CD4-positive, alpha-beta T cell treated with Interleukin-1 beta for 1 hour (primary cell): Measurements from ENCODE around the gene EHBP1.

ENCODE experiments used
- DNase-seq, 2 donors: peaks; one replicate each; pipeline ENCODE4 v3.0.0-alpha.2; 2020 to 2022

Gene EHBP1

GRCh38 chr2:62705007-62705829 is at the start of gene EHBP1:
EHBP1 (plus strand) TSS chr2:62705713; CDS start chr2:62707192, 1,479 bp downstream.
- peak; percentile 98 to 99 for DNase-seq

DNA sequence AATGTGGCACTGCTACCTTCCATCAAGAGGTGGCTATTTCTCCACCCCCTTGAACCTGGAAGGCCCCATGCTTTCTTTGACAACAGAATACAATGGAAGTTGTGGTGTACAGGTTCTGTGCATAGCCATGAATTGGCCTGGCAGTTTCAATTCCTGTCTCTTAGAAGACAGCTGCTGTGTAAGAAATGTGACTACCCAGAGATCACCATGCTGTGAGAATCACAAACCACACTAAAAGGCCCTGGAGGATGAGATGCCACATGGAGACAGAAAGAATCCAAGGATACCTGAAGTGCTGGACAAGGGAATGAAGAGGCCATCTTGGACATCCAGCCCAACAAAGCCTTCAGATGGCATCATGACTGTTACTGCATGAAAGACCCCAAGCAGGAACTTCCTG is 47.7 kb upstream of the EHBP1 start:
- no peak for DNase-seq

- no peak for DNase-seq
Observed at GRCh38 chr2:62658891-62659290, 46.6 kb upstream of the EHBP1 start.

DNA sequence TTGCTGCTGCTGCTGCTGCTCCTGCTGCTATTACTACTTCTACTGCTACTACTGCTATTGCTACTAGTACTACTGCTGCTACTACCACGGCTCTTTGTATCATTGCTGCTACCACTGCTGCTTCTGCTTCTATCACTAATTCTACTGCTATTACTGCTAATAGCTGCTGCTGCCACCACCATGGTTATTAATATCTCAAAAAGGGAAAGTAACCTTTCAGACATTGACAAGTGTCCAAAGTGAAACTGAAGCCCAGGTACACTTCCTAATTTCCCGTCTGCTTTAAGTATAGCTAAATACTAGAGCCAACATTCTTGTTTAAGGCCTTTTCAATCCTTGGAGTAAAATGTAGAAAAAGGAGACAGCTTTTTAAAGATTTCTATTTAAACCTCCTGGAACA is 45.4 kb upstream of the EHBP1 start:
- DNase-seq = no peak

DNA sequence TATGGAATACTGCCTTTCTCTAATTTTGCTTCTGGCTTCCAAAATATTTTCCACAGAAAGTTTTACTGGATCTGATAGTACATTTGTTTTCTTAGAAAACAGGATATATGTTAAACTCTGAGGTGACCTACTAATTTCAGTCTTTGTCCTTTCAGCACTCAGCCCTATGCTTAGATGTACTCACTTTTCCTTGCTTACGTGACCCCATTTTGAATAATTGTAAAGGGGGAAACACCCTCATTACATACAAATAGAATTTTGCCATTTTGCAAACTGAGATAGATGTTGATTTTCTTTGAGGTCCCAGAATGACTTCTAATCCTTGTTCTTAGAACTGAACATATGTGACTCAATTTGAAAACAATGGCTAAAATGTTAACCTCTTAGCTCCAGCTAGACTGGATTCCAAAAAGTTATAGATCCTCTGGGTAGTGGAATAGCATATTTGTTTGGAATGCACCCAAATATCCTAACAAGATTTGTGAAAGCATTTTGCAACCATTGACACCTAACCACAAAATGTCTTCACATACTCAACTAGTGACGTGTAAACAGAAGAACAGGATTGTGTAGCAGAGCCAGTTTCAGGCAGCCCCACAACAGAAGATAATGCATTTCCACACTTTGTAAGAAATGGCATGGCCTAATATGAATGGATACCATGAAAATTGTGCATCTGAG is 44.8 kb upstream of the EHBP1 start:
- DNase-seq = no peak

- DNase-seq = no peak
Observed at GRCh38 chr2:62661263-62661635, 44.3 kb upstream of the EHBP1 start.

DNA sequence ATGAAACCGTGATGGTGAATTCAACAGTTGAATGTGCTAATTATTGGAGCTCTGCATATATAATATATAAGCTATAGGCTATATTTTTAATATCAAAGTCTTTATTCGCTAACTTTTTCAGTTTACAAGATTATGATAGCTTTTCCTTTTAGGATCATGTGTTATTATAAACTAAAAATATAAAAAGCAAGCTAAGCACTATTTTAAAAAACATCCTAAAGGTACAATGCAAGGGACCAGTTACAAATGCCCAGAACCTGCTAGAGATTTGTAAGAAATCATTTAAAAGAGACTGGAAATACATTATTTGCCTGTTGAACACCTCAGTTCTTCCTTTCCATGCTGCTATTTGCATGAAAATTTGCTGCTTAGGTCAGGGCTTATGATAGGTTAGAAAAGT is 43.4 kb upstream of the EHBP1 start:
- no peak for DNase-seq

- DNase-seq = no peak
Observed at GRCh38 chr2:62662554-62662953, 43.0 kb upstream of the EHBP1 start.

- no peak for DNase-seq
Observed at GRCh38 chr2:62663411-62663810, 42.1 kb upstream of the EHBP1 start.

- no peak for DNase-seq
Observed at GRCh38 chr2:62663920-62664795, 41.4 kb upstream of the EHBP1 start.

DNA sequence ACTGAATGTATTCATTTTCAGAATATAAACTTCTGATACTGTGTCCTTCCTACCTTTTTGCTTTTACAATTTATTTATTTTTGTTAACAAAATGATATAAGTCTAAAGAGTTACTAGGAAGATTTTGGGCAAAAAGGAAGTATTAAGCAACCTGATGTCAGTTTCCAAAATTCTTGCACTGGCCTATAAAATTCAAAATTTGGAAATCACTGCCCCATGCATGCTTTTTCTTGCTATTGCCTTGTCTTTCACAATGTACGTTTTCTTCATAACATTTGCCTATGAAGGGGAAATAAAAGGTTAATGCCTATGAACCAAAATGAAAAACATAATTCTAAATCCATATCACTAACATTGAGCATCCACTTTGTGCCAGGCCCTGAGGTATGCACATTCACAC is 40.1 kb upstream of the EHBP1 start:
- no peak for DNase-seq

DNA sequence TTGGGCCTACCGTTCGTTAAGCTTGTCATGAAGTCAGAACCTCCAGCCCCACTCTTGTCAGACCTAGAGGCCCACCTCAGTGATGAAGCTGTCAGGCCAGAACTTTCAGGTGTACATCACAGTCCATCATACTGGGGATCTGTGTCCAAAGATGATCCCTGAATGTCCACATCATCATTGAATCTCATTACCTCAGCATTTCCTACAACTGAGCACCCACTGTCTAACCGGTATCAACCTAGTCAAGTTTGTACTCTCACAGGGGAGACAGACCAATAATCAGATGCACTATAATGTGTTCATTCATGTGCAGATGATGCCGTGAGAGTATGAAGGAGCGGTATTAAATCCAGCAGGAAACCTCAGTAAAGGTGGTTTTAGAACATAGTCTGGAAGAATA is 36.3 kb upstream of the EHBP1 start:
- no peak for DNase-seq

DNA sequence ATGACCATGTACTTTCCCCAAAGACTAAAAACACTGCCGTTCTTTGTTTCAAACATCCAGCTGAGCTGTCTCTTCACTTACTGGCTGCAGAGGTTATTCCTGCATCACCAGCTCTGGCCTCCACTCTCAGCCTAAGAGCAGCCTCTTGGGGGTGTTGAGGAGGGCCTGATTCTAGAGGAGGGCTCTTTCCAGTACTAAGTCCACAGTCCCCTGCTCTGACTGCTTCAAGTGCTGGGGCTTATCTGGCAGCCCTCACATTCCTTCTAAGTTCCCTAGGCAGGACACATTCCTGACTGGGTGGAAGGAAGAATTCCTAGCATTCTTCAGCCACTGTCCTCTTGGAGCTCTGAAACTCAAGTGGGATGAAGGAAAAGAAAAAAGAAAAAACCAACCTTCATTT is 32.9 kb upstream of the EHBP1 start:
- DNase-seq = no peak

- no peak for DNase-seq
Observed at GRCh38 chr2:62675062-62675461, 30.5 kb upstream of the EHBP1 start.

DNA sequence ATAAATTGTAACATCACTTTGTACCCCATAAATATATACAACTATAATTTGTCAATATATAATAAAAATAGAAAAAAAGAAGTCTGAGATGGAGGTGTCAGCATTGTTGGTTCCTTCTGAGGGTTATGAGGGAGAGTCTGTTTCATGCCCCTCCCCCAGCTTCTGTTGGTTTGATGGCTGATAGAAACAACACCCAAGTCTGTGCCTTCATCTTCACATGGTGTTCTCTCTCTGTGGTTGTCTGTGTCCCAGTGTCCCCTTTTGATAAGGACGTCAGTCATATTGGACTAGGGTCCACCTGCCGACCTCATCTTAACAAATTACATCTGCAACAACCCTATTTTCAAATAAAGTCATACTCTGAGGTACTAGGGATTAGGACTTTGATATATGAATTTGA is 20.3 kb upstream of the EHBP1 start:
- DNase-seq = no peak

GRCh38 chr2:62686012-62686685 is 19.4 kb upstream of the EHBP1 start:
- no peak for DNase-seq

GRCh38 chr2:62687636-62688035 is 17.9 kb upstream of the EHBP1 start:
- DNase-seq = no peak

- DNase-seq = no peak
Observed at GRCh38 chr2:62688771-62689170, 16.7 kb upstream of the EHBP1 start.

- no peak for DNase-seq
Observed at GRCh38 chr2:62691186-62691585, 14.3 kb upstream of the EHBP1 start.

DNA sequence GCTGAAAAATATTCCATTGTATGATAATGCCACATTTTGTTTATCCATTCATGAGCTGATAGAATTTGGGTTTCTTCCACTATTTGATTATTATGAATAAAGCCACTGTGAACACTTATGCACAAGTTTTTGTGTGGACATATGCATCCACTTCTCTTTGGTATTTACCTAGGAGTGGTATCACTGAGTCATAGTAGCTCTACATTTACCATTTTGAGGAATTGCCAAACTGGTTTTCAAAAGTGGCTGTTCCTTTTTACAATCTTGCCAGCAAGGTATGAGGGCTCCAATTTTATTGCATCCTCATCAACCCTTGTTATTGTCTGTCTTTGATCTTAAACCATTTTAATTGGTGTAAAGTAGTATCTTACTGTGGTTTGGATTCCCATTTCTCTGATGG is 13.3 kb upstream of the EHBP1 start:
- no peak for DNase-seq

GRCh38 chr2:62698653-62699052 is 6.9 kb upstream of the EHBP1 start:
- DNase-seq = no peak

DNA sequence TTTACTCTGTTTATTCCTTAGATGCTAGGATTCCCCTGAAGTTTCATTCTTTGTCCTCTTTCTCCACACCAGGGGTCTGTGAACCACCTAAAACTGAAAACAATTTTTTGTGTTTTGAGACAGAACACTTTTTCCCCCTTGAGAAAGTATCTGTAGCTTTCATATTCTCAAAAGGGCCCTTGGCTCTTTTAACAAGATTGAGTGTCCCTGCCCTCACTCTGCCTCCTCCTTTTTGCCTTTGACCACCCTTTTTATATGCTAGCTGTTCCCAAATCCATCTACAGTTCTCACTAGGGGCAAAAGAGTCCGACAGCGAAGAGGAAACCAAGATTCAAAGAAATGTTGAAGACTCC is 883 bp upstream of the EHBP1 start:
- no peak for DNase-seq
